PC-9 (cell line): ENCODE data around the gene PPP1R16B.

ENCODE experiments used
- CTCF ChIP-seq: fragments of 200-600 bp; sonication (generic); conservative IDR thresholded peaks from 2 replicates; pipeline ENCODE4 v1.6.1; 2017; ENCODE audit warnings: mixed run types, antibody characterized with exemption, mild to moderate bottlenecking, moderate library complexity
- EZH2 ChIP-seq: fragments of 200-600 bp; sonication (generic); IDR thresholded peaks from 2 replicates; pipeline ENCODE4 v1.8.0; 2017; ENCODE audit warnings: antibody characterized with exemption, low read depth

- TF ChIP-seq CTCF, result no peak
- TF ChIP-seq EZH2, result no peak
Observed at GRCh38 chr20:38874460-38875174, 69.1 kb downstream of the PPP1R16B start.
